Measurements from ENCODE around the gene NIFK.
"Not testable (repeated sequence)": the region's sequence is repeated elsewhere in the genome, so short reads cannot be mapped to it uniquely, and the experiment has no call there.

NIFK gene

GRCh38 chr2:121716126-121716525 lies 20.5 kb downstream of the NIFK start:
- no peak for DNase-seq (ENCODE audit: low read depth)

GRCh38 chr2:121711481-121711880 lies 25.2 kb downstream of the NIFK start:
- not testable (repeated sequence) for H3K4me3 ChIP-seq (ENCODE audit: control insufficient read depth, low read depth, low read length); DNase-seq (ENCODE audit: low read depth)

More at GRCh38 chr2:121716126-121716525, 20.5 kb downstream of the NIFK start:
- no peak for TF ChIP-seq CTCF (IDR thresholded peaks at IDR 0.05; ENCODE audit: control insufficient read depth, insufficient read depth, low read depth, low read length, missing control alignments)
- H3K4me3 ChIP-seq (ENCODE audit: control insufficient read depth, low read depth, low read length) = no peak overlapping the region

- TF ChIP-seq CTCF (IDR thresholded peaks at IDR 0.05; ENCODE audit: control insufficient read depth, insufficient read depth, low read depth, low read length, missing control alignments) = no peak
- H3K4me3 ChIP-seq (ENCODE audit: control insufficient read depth, low read depth, low read length) = no peak overlapping the region
- DNase-seq (ENCODE audit: low read depth) = no peak
Observed at GRCh38 chr2:121710470-121711170, 26.1 kb downstream of the NIFK start.

- no peak for TF ChIP-seq CTCF (IDR thresholded peaks at IDR 0.05; ENCODE audit: control insufficient read depth, insufficient read depth, low read depth, low read length, missing control alignments)
- no peak for DNase-seq (ENCODE audit: low read depth)
- H3K4me3 ChIP-seq (ENCODE audit: control insufficient read depth, low read depth, low read length) = no peak overlapping the region
Observed at GRCh38 chr2:121709776-121710469, 26.8 kb downstream of the NIFK start.

GRCh38 chr2:121707920-121708361 lies 28.7 kb downstream of the NIFK start:
- H3K4me3 ChIP-seq (ENCODE audit: control insufficient read depth, low read depth, low read length) = no peak overlapping the region
- no peak for DNase-seq (ENCODE audit: low read depth)
- no peak for TF ChIP-seq CTCF (IDR thresholded peaks at IDR 0.05; ENCODE audit: control insufficient read depth, insufficient read depth, low read depth, low read length, missing control alignments)

- TF ChIP-seq CTCF (IDR thresholded peaks at IDR 0.05; ENCODE audit: control insufficient read depth, insufficient read depth, low read depth, low read length, missing control alignments) = no peak
- DNase-seq (ENCODE audit: low read depth) = no peak
- H3K4me3 ChIP-seq (ENCODE audit: control insufficient read depth, low read depth, low read length) = no peak overlapping the region
Observed at GRCh38 chr2:121707344-121707919, 29.2 kb downstream of the NIFK start.

GRCh38 chr2:121705958-121706357 lies 30.7 kb downstream of the NIFK start:
- no peak for TF ChIP-seq CTCF (IDR thresholded peaks at IDR 0.05; ENCODE audit: control insufficient read depth, insufficient read depth, low read depth, low read length, missing control alignments)
- no peak overlapping the region for H3K4me3 ChIP-seq (ENCODE audit: control insufficient read depth, low read depth, low read length)
- no peak for DNase-seq (ENCODE audit: low read depth)
